Astrocyte (in vitro differentiated cells and primary cell): ENCODE results near the gene NELFA. TPM values are rescaled to one million over a fixed set of nuclear protein-coding genes. Genes with fewer than 3 reads are reported as not detected.

ENCODE experiments used
- DNase-seq: peaks from one replicate; pipeline ENCODE4 v3.0.0-alpha.2; 2010; ENCODE audit warnings: low read depth
- FAIRE-seq: peaks from 2 replicates; lab custom pipeline; 2011; peaks lifted over from hg19 to GRCh38; lab: Jason Lieb, UNC
- H2AFZ ChIP-seq: 2 replicates; pipeline ENCODE4 v1.6.0; 2012; ENCODE audit warnings: low read depth, low read length, inconsistent platforms
- H3K27ac ChIP-seq: 2 replicates; pipeline ENCODE4 v1.5.1; 2011; ENCODE audit warnings: low read depth, low read length, inconsistent platforms
- H3K27me3 ChIP-seq: 2 replicates; pipeline ENCODE4 v1.6.0; 2011; ENCODE audit warnings: low read length, inconsistent platforms; ENCODE audit not compliant: insufficient read depth
- H3K36me3 ChIP-seq: 2 replicates; pipeline ENCODE4 v1.5.1; 2011; ENCODE audit warnings: low read length, inconsistent platforms; ENCODE audit not compliant: insufficient read depth
- H3K4me1 ChIP-seq: 2 replicates; pipeline ENCODE4 v1.5.1; 2011; ENCODE audit warnings: low read length, inconsistent platforms; ENCODE audit not compliant: insufficient read depth
- H3K4me2 ChIP-seq: 2 replicates; pipeline ENCODE4 v1.6.0; 2012; ENCODE audit warnings: low read length, inconsistent platforms
- H3K4me3 ChIP-seq: 2 replicates; pipeline ENCODE4 v1.5.1; 2011; ENCODE audit warnings: low read depth, mild to moderate bottlenecking, low read length, inconsistent platforms; ENCODE audit not compliant: insufficient read depth
- H3K79me2 ChIP-seq: 2 replicates; pipeline ENCODE4 v1.6.0; 2012; ENCODE audit warnings: mild to moderate bottlenecking, low read length, inconsistent platforms; ENCODE audit not compliant: insufficient read depth
- H3K9ac ChIP-seq: 2 replicates; pipeline ENCODE4 v1.6.0; 2012; ENCODE audit warnings: mild to moderate bottlenecking, low read length, inconsistent platforms
- H3K9me3 ChIP-seq: 2 replicates; pipeline ENCODE4 v1.5.1; 2012; ENCODE audit warnings: low read depth, mild to moderate bottlenecking, low read length, inconsistent platforms; ENCODE audit not compliant: insufficient read depth
- H4K20me1 ChIP-seq: 2 replicates; pipeline ENCODE4 v1.6.0; 2012; ENCODE audit warnings: low read length, inconsistent platforms; ENCODE audit not compliant: insufficient read depth
- H3K27ac Mint-ChIP-seq: one replicate; pipeline ENCODE4 v1.8.0; 2021; ENCODE audit warnings: mild to moderate bottlenecking, mixed read lengths; ENCODE audit not compliant: unreplicated experiment
- H3K27me3 Mint-ChIP-seq: one replicate; pipeline ENCODE4 v1.8.0; 2021; ENCODE audit warnings: low read depth, mixed read lengths; ENCODE audit not compliant: unreplicated experiment
- H3K36me3 Mint-ChIP-seq: one replicate; pipeline ENCODE4 v1.8.0; 2021; ENCODE audit warnings: low read depth, mixed read lengths; ENCODE audit not compliant: unreplicated experiment
- H3K4me1 Mint-ChIP-seq: one replicate; pipeline ENCODE4 v1.8.0; 2021; ENCODE audit warnings: low read depth, mixed read lengths; ENCODE audit not compliant: unreplicated experiment
- H3K4me3 Mint-ChIP-seq: one replicate; pipeline ENCODE4 v1.8.0; 2021; ENCODE audit warnings: mild to moderate bottlenecking, moderate library complexity, mixed read lengths; ENCODE audit not compliant: unreplicated experiment
- H3K9me3 Mint-ChIP-seq: one replicate; pipeline ENCODE4 v1.8.0; 2021; ENCODE audit warnings: mild to moderate bottlenecking, mixed read lengths; ENCODE audit not compliant: unreplicated experiment
- CTCF ChIP-seq: IDR thresholded peaks from 2 replicates; pipeline ENCODE4 v1.5.1; 2011; ENCODE audit warnings: low read depth, mild to moderate bottlenecking, inconsistent platforms, low read length, moderate library complexity; ENCODE audit not compliant: insufficient read depth
- EZH2 ChIP-seq: IDR thresholded peaks from 2 replicates; pipeline ENCODE4 v1.6.1; 2012; ENCODE audit warnings: mild to moderate bottlenecking, low read length, inconsistent platforms; ENCODE audit not compliant: insufficient read depth
- microRNA-seq: library from miRNA; unstranded; fragments of <30 nt; microRNA quantifications from one replicate; pipeline ENCODE4 v1.2.0, GENCODE V29; 2020
- total RNA-seq: library from RNA; stranded (reverse); gene quantifications from 2 replicates; pipeline ENCODE4 v1.2.1, GENCODE V29; 2021

Gene NELFA
- total RNA-seq, 1 donor from 2014 or later: 24.5 TPM

GRCh38 chr4:1933700-1934099, 75.1 kb downstream of the NELFA start:
- no peak overlapping the region for H2AFZ ChIP-seq
- no peak for TF ChIP-seq CTCF
- no peak for TF ChIP-seq EZH2
- peaks cover 2% of the 10 kb centered on the region for H3K4me1 ChIP-seq
- no peaks in the 10 kb centered on the region for H3K27me3 ChIP-seq
- H3K36me3 Mint-ChIP-seq: peaks cover 4% of the 10 kb centered on the region
- H3K36me3 ChIP-seq: peaks cover 18% of the 10 kb centered on the region
- H3K9me3 ChIP-seq: no peaks in the 10 kb centered on the region
- H3K4me2 ChIP-seq: no peak overlapping the region
- H3K27ac ChIP-seq: no peak overlapping the region
- peaks cover 52% of the 10 kb centered on the region for H3K79me2 ChIP-seq
- peaks cover 27% of the 10 kb centered on the region for H4K20me1 ChIP-seq
- H3K4me3 Mint-ChIP-seq: no peak overlapping the region
- H3K4me3 ChIP-seq: no peak overlapping the region
- no peaks in the 10 kb centered on the region for H3K9me3 Mint-ChIP-seq
- H3K27me3 Mint-ChIP-seq: no peaks in the 10 kb centered on the region
- no peak for FAIRE-seq
- H3K27ac Mint-ChIP-seq: no peak overlapping the region
- DNase-seq: no peak
- H3K4me1 Mint-ChIP-seq: peaks cover 3% of the 10 kb centered on the region
- no peak overlapping the region for H3K9ac ChIP-seq

GRCh38 chr4:1932736-1933135, 76.0 kb downstream of the NELFA start:
- H3K4me3 Mint-ChIP-seq: no peak overlapping the region
- no peaks in the 10 kb centered on the region for H3K27me3 Mint-ChIP-seq
- Histone ChIP-seq H2AFZ (no peak overlapping the region), H3K4me1 (peaks cover 10% of the 10 kb centered on the region), H3K27me3 (no peaks in the 10 kb centered on the region), H3K36me3 (peaks cover 18% of the 10 kb centered on the region), H4K20me1 (peaks cover 33% of the 10 kb centered on the region), H3K79me2 (peaks cover 57% of the 10 kb centered on the region), H3K27ac (no peak overlapping the region), H3K4me3 (no peak overlapping the region), H3K4me2 (no peak overlapping the region), H3K9me3 (no peaks in the 10 kb centered on the region), H3K9ac (no peak overlapping the region)
- DNase-seq (no peak), FAIRE-seq (no peak)
- no peak overlapping the region for H3K27ac Mint-ChIP-seq
- H3K4me1 Mint-ChIP-seq: peaks cover 9% of the 10 kb centered on the region
- H3K36me3 Mint-ChIP-seq: peaks cover 4% of the 10 kb centered on the region
- TF ChIP-seq EZH2 (no peak), CTCF (no peak)
- H3K9me3 Mint-ChIP-seq: no peaks in the 10 kb centered on the region

Small RNA genes within 50 kb of the gene (microRNA-seq; reads per million reads assigned to microRNA genes)
- gene MIR943: 7.4 reads per million, percentile 29 among the genes with 10 or more reads in this experiment

Other genes starting within 250 kb of the NELFA start
- 3.6 and 3.9 TPM in 2 replicates for gene FGFR3, start 215.7 kb downstream of the NELFA start, total RNA-seq
- 53.1 and 60.3 TPM in 2 replicates for gene LETM1, start 152.8 kb downstream of the NELFA start, total RNA-seq
- 19.2 and 31.3 TPM in 2 replicates for gene NSD2, start 137.6 kb downstream of the NELFA start, total RNA-seq
- 1.2 and 1.6 TPM in 2 replicates for gene NAT8L, start 50.4 kb upstream of the NELFA start, total RNA-seq
- 9.1 and 10.7 TPM in 2 replicates for gene HAUS3, start 233.1 kb upstream of the NELFA start, total RNA-seq
- 3.1 and 3.6 TPM in 2 replicates for gene POLN, start 233.1 kb upstream of the NELFA start, total RNA-seq